Upper lobe of left lung (tissue), 4 donors: ENCODE data around the gene FAM53B.

Experiments
- CTCF ChIP-seq, 6 experiments: fragments of 450-650 bp in 4 of 6; fragments of 200-600 bp in 2 of 6; sonication (generic) in 2 of 6; IDR thresholded peaks; one replicate each; pipeline ENCODE4 v1.5.1; 2016 to 2019; ENCODE audit warnings: antibody characterized with exemption in 6 of 6
- EP300 ChIP-seq, 4 donors: sonication (generic); formaldehyde crosslinking; IDR thresholded peaks; one replicate each; pipeline ENCODE4 v1.5.1; 2017; ENCODE audit warnings: antibody characterized with exemption in 4 of 4, control low read depth in 2 of 4

GRCh38 chr10:124691421-124692099, 52.6 kb downstream of the FAM53B start:
- TF ChIP-seq EP300 (IDR thresholded peaks at IDR 0.05), result no peak
- no peak for TF ChIP-seq CTCF (IDR thresholded peaks at IDR 0.05)
